SK-N-SH (cell line): ENCODE results near the gene HDDC2. TPM values are rescaled to one million over a fixed set of nuclear protein-coding genes. Genes with fewer than 3 reads are reported as not detected.

Experiments
- CTCF ChIA-PET: fragments of 300-600, 350-600 bp; formaldehyde crosslinking; extraction: SDS; loops from one replicate; lab custom pipeline; 2021; lab: Yijun Ruan, JAX
- POLR2A ChIA-PET: fragments of 350-600 bp; sonication (Branson Sonifier 250); formaldehyde crosslinking; extraction: SDS; loops from one replicate; lab custom pipeline; 2020; ENCODE audit warnings: antibody characterized with exemption, inconsistent platforms; lab: Yijun Ruan, JAX
- DNase-seq: peaks from one replicate; pipeline ENCODE4 v3.0.0; 2012
- H2AFZ ChIP-seq: fragments of 200-600 bp; sonication (generic); 2 replicates; pipeline ENCODE4 v1.8.1; 2016; ENCODE audit warnings: antibody characterized with exemption, mild to moderate bottlenecking, low read depth
- H3F3A ChIP-seq: fragments of 200-600 bp; sonication (generic); replicated peaks from 2 replicates; pipeline ENCODE3; 2016; ENCODE audit warnings: antibody characterized with exemption, mild to moderate bottlenecking; ENCODE audit not compliant: insufficient read depth
- H3K27ac ChIP-seq, 2 experiments: fragments of 200-500 bp in 1 of 2; fragments of 200-600 bp in 1 of 2; sonication (Bioruptor generic) in 1 of 2; sonication (generic), shearing (Covaris generic) in 1 of 2; 2 replicates each; pipeline versions ENCODE4 v1.5.1 to v1.6.1; 2014 to 2016; ENCODE audit warnings: low read depth in 2 of 2, inconsistent platforms in 1 of 2, low read length in 1 of 2, mild to moderate bottlenecking in 1 of 2, mixed read lengths in 1 of 2
- H3K27me3 ChIP-seq: fragments of 200-600 bp; sonication (generic), shearing (Covaris generic); 2 replicates; pipeline ENCODE4 v1.6.1; 2016; ENCODE audit warnings: mixed run types; ENCODE audit not compliant: insufficient read depth
- H3K36me3 ChIP-seq, 2 experiments: fragments of 200-500 bp in 1 of 2; fragments of 200-600 bp in 1 of 2; sonication (Bioruptor generic) in 1 of 2; sonication (generic) in 1 of 2; replicated peaks in 1 of 2; 2 replicates each; pipeline versions ENCODE3 to v1.5.1; 2014 to 2016; ENCODE audit warnings: low read length in 1 of 2, mild to moderate bottlenecking in 1 of 2; ENCODE audit not compliant: insufficient read depth in 2 of 2, control insufficient read depth in 1 of 2
- H3K4me1 ChIP-seq, 2 experiments: fragments of 200-500 bp in 1 of 2; fragments of 200-600 bp in 1 of 2; sonication (Bioruptor generic) in 1 of 2; sonication (generic), shearing (Covaris generic) in 1 of 2; 2 replicates each; pipeline versions ENCODE4 v1.5.1 to v1.6.1; 2014 to 2016; ENCODE audit warnings: low read depth in 1 of 2, low read length in 1 of 2, mixed run types in 1 of 2; ENCODE audit not compliant: insufficient read depth in 2 of 2, control insufficient read depth in 1 of 2
- H3K4me2 ChIP-seq: fragments of 200-600 bp; sonication (generic), shearing (Covaris generic); 2 replicates; pipeline ENCODE4 v1.6.1; 2017; ENCODE audit warnings: mixed run types
- H3K4me3 ChIP-seq, 2 experiments: fragments of 200-500 bp in 1 of 2; fragments of 200-600 bp in 1 of 2; sonication (Bioruptor generic) in 1 of 2; sonication (generic), shearing (Covaris generic) in 1 of 2; 2 replicates each; pipeline versions ENCODE4 v1.5.1 to v1.8.1; 2014 to 2016; ENCODE audit warnings: low read depth in 2 of 2, inconsistent platforms in 1 of 2, low read length in 1 of 2, mild to moderate bottlenecking in 1 of 2, mixed read lengths in 1 of 2, moderate library complexity in 1 of 2
- H3K79me2 ChIP-seq: fragments of 200-600 bp; sonication (generic); 2 replicates; pipeline ENCODE4 v1.8.1; 2017; ENCODE audit warnings: mild to moderate bottlenecking; ENCODE audit not compliant: insufficient read depth
- H3K9ac ChIP-seq: fragments of 200-600 bp; sonication (generic); 2 replicates; pipeline ENCODE4 v1.6.1; 2017; ENCODE audit warnings: mixed run types
- H3K9me2 ChIP-seq: fragments of 200-600 bp; sonication (generic); 2 replicates; pipeline ENCODE4 v1.6.1; 2017; ENCODE audit warnings: mixed run types
- H3K9me3 ChIP-seq: fragments of 200-600 bp; sonication (generic); 2 replicates; pipeline ENCODE4 v1.6.1; 2017; ENCODE audit warnings: mixed run types, mild to moderate bottlenecking, moderate library complexity
- H4K20me1 ChIP-seq: fragments of 200-600 bp; sonication (generic); 2 replicates; pipeline ENCODE4 v1.6.1; 2017; ENCODE audit warnings: mild to moderate bottlenecking, mixed run types; ENCODE audit not compliant: insufficient read depth
- CHD2 ChIP-seq: fragments of 150-350 bp; IDR thresholded peaks from 2 replicates; pipeline ENCODE4 v1.6.1; 2018; ENCODE audit warnings: low read length; ENCODE audit not compliant: partially characterized antibody
- ELF1 ChIP-seq: IDR thresholded peaks from 2 replicates; pipeline ENCODE4 v1.4.0; 2012
- EZH2phosphoT487 ChIP-seq: fragments of 200-600 bp; sonication (generic); IDR thresholded peaks from 2 replicates; pipeline ENCODE4 v1.6.1; 2017; ENCODE audit warnings: low read depth, mixed run types, mild to moderate bottlenecking, antibody characterized with exemption, moderate library complexity, borderline replicate concordance
- FOXJ3 ChIP-seq: sonication (generic); formaldehyde crosslinking; IDR thresholded peaks from 2 replicates; pipeline ENCODE4 v1.5.1; 2020; ENCODE audit warnings: mild to moderate bottlenecking, missing genetic modification reagents
- GATA2 ChIP-seq: sonication (generic); formaldehyde crosslinking; IDR thresholded peaks from 2 replicates; pipeline ENCODE4 v1.5.0; 2020; ENCODE audit warnings: mild to moderate bottlenecking, missing genetic modification reagents
- MAX ChIP-seq: IDR thresholded peaks from 2 replicates; pipeline ENCODE4 v1.4.0; 2012; ENCODE audit warnings: low read depth
- MXI1 ChIP-seq: IDR thresholded peaks from 2 replicates; pipeline ENCODE4 v1.6.1; 2012; ENCODE audit warnings: mild to moderate bottlenecking, low read depth, low read length, improper control_type of control experiment
- NFIC ChIP-seq: IDR thresholded peaks from 2 replicates; pipeline ENCODE4 v1.4.0; 2012; ENCODE audit warnings: borderline replicate concordance
- NRF1 ChIP-seq: IDR thresholded peaks from 2 replicates; pipeline ENCODE4 v1.6.1; 2012; ENCODE audit warnings: low read depth, mild to moderate bottlenecking, low read length
- RAD21 ChIP-seq: IDR thresholded peaks from 2 replicates; pipeline ENCODE4 v1.6.1; 2012; ENCODE audit warnings: mild to moderate bottlenecking, low read length
- RCOR1 ChIP-seq: fragments of 150-350 bp; IDR thresholded peaks from 2 replicates; pipeline ENCODE4 v1.6.1; 2017; ENCODE audit warnings: antibody characterized with exemption, low read length
- RFX5 ChIP-seq: IDR thresholded peaks from 2 replicates; pipeline ENCODE4 v1.6.1; 2012; ENCODE audit warnings: mild to moderate bottlenecking, improper control_type of control experiment, low read length
- RXRA ChIP-seq: IDR thresholded peaks from 2 replicates; pipeline ENCODE4 v1.4.0; 2012; ENCODE audit warnings: low read depth, mild to moderate bottlenecking, borderline replicate concordance
- SIN3A ChIP-seq: IDR thresholded peaks from 2 replicates; pipeline ENCODE4 v1.6.1; 2012; ENCODE audit warnings: low read depth, mild to moderate bottlenecking, low read length, moderate library complexity, borderline replicate concordance
- SMC3 ChIP-seq: IDR thresholded peaks from 2 replicates; pipeline ENCODE4 v1.6.1; 2012; ENCODE audit warnings: low read depth, low read length, improper control_type of control experiment
- TAF1 ChIP-seq: IDR thresholded peaks from 2 replicates; pipeline ENCODE4 v1.6.1; 2012; ENCODE audit warnings: low read depth, mild to moderate bottlenecking, low read length, moderate library complexity, borderline replicate concordance
- YY1 ChIP-seq: IDR thresholded peaks from 2 replicates; pipeline ENCODE4 v1.4.0; 2012; ENCODE audit warnings: low read depth, mild to moderate bottlenecking
- WGBS: methylation state at CpG from one replicate; pipeline ENCODE4 v1.1.6; 2017; ENCODE audit warnings: low lambda C conversion rate; 5-methylcytosine and 5-hydroxymethylcytosine counted together
- polyA plus RNA-seq, 3 experiments: library from polyadenylated mRNA; depleted of rRNA; stranded (reverse); fragments of >200 nt; gene quantifications; 2 replicates each; pipeline ENCODE4 v1.2.3, GENCODE V29; 2012
- TF ChIP-seq, protein P1 (sequence below): IDR thresholded peaks from 2 replicates; pipeline ENCODE4 v1.6.1; 2012; ENCODE audit warnings: mild to moderate bottlenecking, low read depth, low read length, moderate library complexity

The HDDC2 gene
- polyA plus RNA-seq, 1 of the 3 experiments (the other 2 are of a cell fraction), result 85.5 TPM

- Histone ChIP-seq H4K20me1 (no peaks in the 10 kb centered on the region), H3K36me3 (no peaks in the 10 kb centered on the region), H2AFZ (no peak overlapping the region), H3K4me1 (no peaks in the 10 kb centered on the region), H3K9me2 (no peaks in the 10 kb centered on the region; the same call in 1 of the 2 replicates), H3K9me3 (no peaks in the 10 kb centered on the region), H3F3A (no peaks in the 10 kb centered on the region), H3K4me3 (no peak overlapping the region), H3K27me3 (peaks cover 2% of the 10 kb centered on the region; the same call in 1 of the 2 replicates), H3K9ac (no peak overlapping the region), H3K4me2 (no peak overlapping the region), H3K27ac (no peak overlapping the region), H3K79me2 (no peaks in the 10 kb centered on the region)
- no peak for TF ChIP-seq FOXJ3 (CRISPR knock-in tag)
- no peak for TF ChIP-seq SMC3
- no peak for TF ChIP-seq GATA2 (CRISPR knock-in tag)
- no peak for TF ChIP-seq SIN3A
- no peak for TF ChIP-seq RCOR1
- no peak for TF ChIP-seq RFX5
- TF ChIP-seq YY1, result no peak
- TF ChIP-seq NFIC, result no peak
- no peak for TF ChIP-seq ELF1
- TF ChIP-seq RAD21, result no peak
- no peak for TF ChIP-seq MAX
- no peak for TF ChIP-seq TAF1
- no peak for TF ChIP-seq MXI1
- 0% methylated on average over 1 of the region's 1 CpG for WGBS
- no peak for DNase-seq
- POLR2A ChIA-PET, result no interaction called here
- CTCF ChIA-PET, result no interaction called here
These were observed 37.9 kb upstream of the HDDC2 start for GRCh38 chr6:125339653-125340052.

- Histone ChIP-seq H3F3A (no peaks in the 10 kb centered on the region), H3K9me2 (no peaks in the 10 kb centered on the region; the same call in 1 of the 2 replicates), H3K79me2 (no peaks in the 10 kb centered on the region), H3K4me3 (no peak overlapping the region), H3K27ac (no peak overlapping the region), H2AFZ (no peak overlapping the region), H3K36me3 (no peaks in the 10 kb centered on the region), H3K4me1 (no peaks in the 10 kb centered on the region), H3K9ac (no peak overlapping the region), H3K4me2 (no peak overlapping the region), H3K27me3 (no peaks in the 10 kb centered on the region; the same call in 1 of the 2 replicates), H4K20me1 (no peaks in the 10 kb centered on the region), H3K9me3 (no peaks in the 10 kb centered on the region)
- TF ChIP-seq, protein P1, sequence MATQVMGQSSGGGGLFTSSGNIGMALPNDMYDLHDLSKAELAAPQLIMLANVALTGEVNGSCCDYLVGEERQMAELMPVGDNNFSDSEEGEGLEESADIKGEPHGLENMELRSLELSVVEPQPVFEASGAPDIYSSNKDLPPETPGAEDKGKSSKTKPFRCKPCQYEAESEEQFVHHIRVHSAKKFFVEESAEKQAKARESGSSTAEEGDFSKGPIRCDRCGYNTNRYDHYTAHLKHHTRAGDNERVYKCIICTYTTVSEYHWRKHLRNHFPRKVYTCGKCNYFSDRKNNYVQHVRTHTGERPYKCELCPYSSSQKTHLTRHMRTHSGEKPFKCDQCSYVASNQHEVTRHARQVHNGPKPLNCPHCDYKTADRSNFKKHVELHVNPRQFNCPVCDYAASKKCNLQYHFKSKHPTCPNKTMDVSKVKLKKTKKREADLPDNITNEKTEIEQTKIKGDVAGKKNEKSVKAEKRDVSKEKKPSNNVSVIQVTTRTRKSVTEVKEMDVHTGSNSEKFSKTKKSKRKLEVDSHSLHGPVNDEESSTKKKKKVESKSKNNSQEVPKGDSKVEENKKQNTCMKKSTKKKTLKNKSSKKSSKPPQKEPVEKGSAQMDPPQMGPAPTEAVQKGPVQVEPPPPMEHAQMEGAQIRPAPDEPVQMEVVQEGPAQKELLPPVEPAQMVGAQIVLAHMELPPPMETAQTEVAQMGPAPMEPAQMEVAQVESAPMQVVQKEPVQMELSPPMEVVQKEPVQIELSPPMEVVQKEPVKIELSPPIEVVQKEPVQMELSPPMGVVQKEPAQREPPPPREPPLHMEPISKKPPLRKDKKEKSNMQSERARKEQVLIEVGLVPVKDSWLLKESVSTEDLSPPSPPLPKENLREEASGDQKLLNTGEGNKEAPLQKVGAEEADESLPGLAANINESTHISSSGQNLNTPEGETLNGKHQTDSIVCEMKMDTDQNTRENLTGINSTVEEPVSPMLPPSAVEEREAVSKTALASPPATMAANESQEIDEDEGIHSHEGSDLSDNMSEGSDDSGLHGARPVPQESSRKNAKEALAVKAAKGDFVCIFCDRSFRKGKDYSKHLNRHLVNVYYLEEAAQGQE, result no peak
- TF ChIP-seq YY1 (no peak), RXRA (no peak), FOXJ3 (CRISPR knock-in tag) (no peak), EZH2phosphoT487 (no peak), CHD2 (no peak), NRF1 (no peak)
- DNase-seq, result no peak
- ChIA-PET POLR2A (no interaction called here), CTCF (no interaction called here)
These were observed 36.6 kb upstream of the HDDC2 start for GRCh38 chr6:125338381-125338780.
